ENCODE measurements around the gene CEACAM1.

Gene CEACAM1

GRCh38 chr19:42473686-42474085 is 54.6 kb downstream of the CEACAM1 start:
- H3K4me3 ChIP-seq (ENCODE audit: low read length) = no peak overlapping the region
- no peak for TF ChIP-seq CTCF (conservative IDR thresholded peaks at IDR 0.05; ENCODE audit: low read length)

GRCh38 chr19:42472402-42473147 is 55.7 kb downstream of the CEACAM1 start:
- no peak overlapping the region for H3K4me3 ChIP-seq (ENCODE audit: low read length)
- TF ChIP-seq CTCF (conservative IDR thresholded peaks at IDR 0.05; ENCODE audit: low read length) = no peak
- no peak for DNase-seq (ENCODE audit: low read depth)

More at GRCh38 chr19:42473686-42474085, 54.6 kb downstream of the CEACAM1 start:
- no peak for DNase-seq (ENCODE audit: low read depth)

GRCh38 chr19:42471554-42472249 is 56.6 kb downstream of the CEACAM1 start:
- H3K4me3 ChIP-seq (ENCODE audit: low read length) = no peak overlapping the region
- TF ChIP-seq CTCF (conservative IDR thresholded peaks at IDR 0.05; ENCODE audit: low read length) = no peak
- no peak for DNase-seq (ENCODE audit: low read depth)

- no peak for DNase-seq (ENCODE audit: low read depth)
- no peak for TF ChIP-seq CTCF (conservative IDR thresholded peaks at IDR 0.05; ENCODE audit: low read length)
- H3K4me3 ChIP-seq (ENCODE audit: low read length) = no peak overlapping the region
These were observed 58.7 kb downstream of the CEACAM1 start for GRCh38 chr19:42469311-42470235.

- no peak for TF ChIP-seq CTCF (conservative IDR thresholded peaks at IDR 0.05; ENCODE audit: low read length)
- H3K4me3 ChIP-seq (ENCODE audit: low read length) = no peak overlapping the region
- DNase-seq (ENCODE audit: low read depth) = peak; percentile 81
These were observed 59.9 kb downstream of the CEACAM1 start for GRCh38 chr19:42468273-42468796.

GRCh38 chr19:42467183-42467760 is 61.0 kb downstream of the CEACAM1 start:
- TF ChIP-seq CTCF (conservative IDR thresholded peaks at IDR 0.05; ENCODE audit: low read length) = no peak
- DNase-seq (ENCODE audit: low read depth) = peak; percentile 30
- H3K4me3 ChIP-seq (ENCODE audit: low read length) = no peak overlapping the region
